K562 (cell line): ENCODE data around the gene RELL2. TPM values are rescaled to one million over a fixed set of nuclear protein-coding genes. Genes with fewer than 3 reads are reported as not detected.

ENCODE experiments used
- ATF1 ChIP-seq, 2 experiments: fragments of 450-650 bp in 1 of 2; IDR thresholded peaks; 2 replicates each; pipeline ENCODE4 v1.6.1; 2016; ENCODE audit warnings: missing compliant biosample characterization in 1 of 2, missing genetic modification characterization in 1 of 2
- ATF4 ChIP-seq: fragments of 450-650 bp; formaldehyde crosslinking; IDR thresholded peaks from 2 replicates; pipeline ENCODE4 v1.4.0; 2022; ENCODE audit warnings: mild to moderate bottlenecking, moderate library complexity
- BCOR ChIP-seq: fragments of 450-650 bp; IDR thresholded peaks from 2 replicates; pipeline ENCODE4 v1.6.1; 2016
- CXXC5 ChIP-seq: fragments of 250-450 bp; sonication (Bioruptor Pico); IDR thresholded peaks from 2 replicates; pipeline ENCODE4 v1.8.0; 2022; ENCODE audit warnings: inconsistent platforms, mild to moderate bottlenecking, moderate library complexity
- ESRRB ChIP-seq: fragments of 250-450 bp; sonication (Bioruptor Pico); IDR thresholded peaks from 2 replicates; pipeline ENCODE4 v1.5.0; 2020; ENCODE audit warnings: mild to moderate bottlenecking, moderate library complexity, borderline replicate concordance
- GMEB1 ChIP-seq: fragments of 250-450 bp; sonication (Bioruptor Pico); IDR thresholded peaks from 2 replicates; pipeline ENCODE4 v1.4.0; 2020; ENCODE audit warnings: mild to moderate bottlenecking
- HINFP ChIP-seq: fragments of 450-650 bp; conservative IDR thresholded peaks from 2 replicates; pipeline ENCODE4 v1.6.1; 2016; ENCODE audit warnings: missing genetic modification characterization, low read depth, mild to moderate bottlenecking, control low read depth, missing compliant biosample characterization
- HNRNPL ChIP-seq: fragments of 200-400 bp; formaldehyde crosslinking; IDR thresholded peaks from 2 replicates; pipeline ENCODE4 v1.6.1; 2017; ENCODE audit warnings: low read depth, mild to moderate bottlenecking, low read length
- MAFK ChIP-seq: IDR thresholded peaks from 2 replicates; pipeline ENCODE4 v1.6.1; 2011; ENCODE audit warnings: low read length, improper control_type of control experiment
- RB1 ChIP-seq: fragments of 450-650 bp; IDR thresholded peaks from 2 replicates; pipeline ENCODE4 v1.6.1; 2017; ENCODE audit warnings: low read depth, mild to moderate bottlenecking
- RBM14 ChIP-seq: fragments of 200-400 bp; formaldehyde crosslinking; IDR thresholded peaks from 2 replicates; pipeline ENCODE4 v1.6.1; 2018; ENCODE audit warnings: low read depth, mild to moderate bottlenecking, low read length, moderate library complexity, borderline replicate concordance; ENCODE audit not compliant: insufficient read depth
- THAP12 ChIP-seq: fragments of 250-450 bp; sonication (Bioruptor Pico); IDR thresholded peaks from 2 replicates; pipeline ENCODE4 v1.9.0; 2021; ENCODE audit warnings: mild to moderate bottlenecking, inconsistent platforms
- ZBTB5 ChIP-seq: fragments of 450-650 bp; IDR thresholded peaks from 2 replicates; pipeline ENCODE4 v1.6.1; 2017; ENCODE audit warnings: antibody characterized with exemption
- ZNF224 ChIP-seq: sonication (generic); formaldehyde crosslinking; IDR thresholded peaks from 2 replicates; pipeline ENCODE4 v1.8.0; 2022; ENCODE audit warnings: mild to moderate bottlenecking, missing genetic modification reagents
- ZNF263 ChIP-seq: sonication (generic); formaldehyde crosslinking; IDR thresholded peaks from 2 replicates; pipeline ENCODE4 v1.8.0; 2022; ENCODE audit warnings: mild to moderate bottlenecking, missing genetic modification reagents, borderline replicate concordance
- ZNF395 ChIP-seq: fragments of 200-800 bp; sonication (Bioruptor generic); IDR thresholded peaks from 2 replicates; pipeline ENCODE4 v1.6.1; 2017; ENCODE audit warnings: missing genetic modification characterization, missing compliant biosample characterization
- polyA plus RNA-seq, 8 experiments: library from polyadenylated mRNA; depleted of rRNA in 4 of 8; stranded (reverse) in 5 of 8; unstranded in 3 of 8; fragments of >200 nt; fragmentation: Nextera tagmentation in 2 of 8; fragmentation: Illumina TruSeq in 1 of 8; extraction: Ambion mirVana in 2 of 8; extraction: Trizol in 1 of 8; gene quantifications; 2 replicates each; pipeline versions ENCODE4 v1.2.1 to v1.2.3, GENCODE V29; 2011 to 2014; ENCODE audit warnings: inconsistent platforms in 1 of 8, missing spikeins in 1 of 8
- total RNA-seq, 7 experiments: library from RNA; depleted of rRNA in 6 of 7; stranded (reverse); fragments of >200 nt in 6 of 7; fragmentation: Illumina TruSeq in 2 of 7; extraction: Trizol in 2 of 7; gene quantifications; 2 replicates each; pipeline versions ENCODE4 v1.2.1 to v1.2.3, GENCODE V29; 2011 to 2021; ENCODE audit warnings: low replicate concordance in 1 of 7

Gene RELL2
- total and polyA plus RNA-seq, 9 of the 15 experiments (the other 6 are each of a cell fraction or from before 2014, with no cell fraction given), result 0.06 to 36.0 (median 14.3) TPM

GRCh38 chr5:141618030-141618803 lies 18.6 kb upstream of the RELL2 start (continued):
- no peak for TF ChIP-seq ZBTB5
- no peak for TF ChIP-seq CXXC5 (CRISPR knock-in tag)
- TF ChIP-seq BCOR, result peak; percentile 37; the same call in 1 of the 2 replicates
- TF ChIP-seq ATF1 (CRISPR knock-in tag; IDR thresholded peaks at IDR 0.05), result no peak
- TF ChIP-seq ATF1 (tag; IDR thresholded peaks at IDR 0.05), result peak; percentile 18; the same call in 1 of the 2 replicates
- TF ChIP-seq RB1, result no peak
- TF ChIP-seq ZNF224 (CRISPR knock-in tag), result no peak
- no peak for TF ChIP-seq RBM14
- no peak for TF ChIP-seq GMEB1 (CRISPR knock-in tag)
- TF ChIP-seq THAP12 (CRISPR knock-in tag), result no peak
- TF ChIP-seq HNRNPL, result no peak
- no peak for TF ChIP-seq ZNF263 (CRISPR knock-in tag)
- no peak for TF ChIP-seq MAFK
- TF ChIP-seq ZNF395 (CRISPR knock-in tag), result no peak; the same call in 1 of the 2 replicates
- TF ChIP-seq ESRRB (CRISPR knock-in tag), result no peak
- TF ChIP-seq ATF4 (CRISPR knock-in tag), result no peak
- no peak for TF ChIP-seq HINFP
